Ramos (cell line): ENCODE results near the gene GNRH2.

Experiments used
- in situ Hi-C: fragments of 300-500 bp; cut with MboI; formaldehyde crosslinking; loops from one replicate; pipeline ENCODE4 v1.14.3; 2022; ENCODE audit warnings: low sequenced_read_pairs; ENCODE audit not compliant: unreplicated experiment

GNRH2 gene

GRCh38 chr20:3094848-3095629 lies 51.6 kb downstream of the GNRH2 start:
- in situ Hi-C loops: no loop called here
